ENCODE measurements around the gene KLHL4. TPM values are rescaled to one million over a fixed set of nuclear protein-coding genes. Genes with fewer than 3 reads are reported as not detected.

The KLHL4 gene
- total and polyA plus RNA-seq, 2 donors (not counting 1 experiment from before 2014, with no cell fraction given), result not detected

DNA sequence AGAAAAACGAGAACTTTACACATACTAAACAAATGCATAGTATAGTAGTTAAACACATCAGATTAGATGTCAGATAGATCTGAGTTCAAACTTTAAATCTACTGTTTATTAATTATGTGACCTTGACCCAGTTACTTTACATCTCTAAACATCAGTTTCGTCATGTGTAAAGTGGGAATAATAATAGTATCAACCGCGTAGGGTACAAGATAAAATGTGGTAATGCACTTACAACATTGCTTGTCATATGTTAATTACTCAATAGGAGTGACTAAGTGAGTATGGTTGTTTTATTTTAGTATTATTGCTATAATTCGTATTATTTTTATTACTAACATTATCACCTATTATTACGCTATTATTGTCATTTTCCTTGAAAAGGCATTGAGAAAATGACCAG is 144.2 kb downstream of the KLHL4 start:
- DNase-seq, result no peak

DNA sequence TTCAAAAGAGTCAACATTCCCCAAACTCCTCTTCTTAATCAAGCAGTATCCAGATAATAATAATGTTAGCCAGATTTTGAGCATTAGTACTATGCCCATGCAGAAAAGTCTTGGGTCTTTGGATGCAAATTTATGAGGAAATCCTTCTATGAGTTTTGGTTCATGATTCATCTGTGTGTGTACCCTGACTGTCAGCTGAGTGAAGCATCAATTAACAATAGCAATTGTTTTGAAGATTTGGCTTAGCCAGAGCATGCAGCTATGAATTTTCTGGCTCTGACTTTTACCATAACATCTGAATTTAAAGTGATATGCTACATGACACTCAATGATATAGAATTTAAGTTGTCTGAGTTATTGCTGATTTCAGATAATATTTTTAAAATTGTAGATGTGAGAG is 145.8 kb downstream of the KLHL4 start:
- Histone ChIP-seq H3K27ac (ENCODE audit: low read length in 2 of 2) (no peak overlapping the region), H4K20me1 (ENCODE audit: control insufficient read depth, insufficient read depth, low read length, poor library complexity, severe bottlenecking) (no peaks in the 10 kb centered on the region), H3K4me3 (ENCODE audit: control extremely low read depth in 1 of 5, extremely low read depth in 1 of 5, insufficient read depth in 1 of 5, low read depth in 2 of 5, low read length in 4 of 5) (no peak overlapping the region), H3K4me1 (ENCODE audit: control insufficient read depth in 2 of 2, insufficient read depth in 2 of 2, low read length in 2 of 2) (no peaks in the 10 kb centered on the region), H3K36me3 (replicated peaks in 1 of 2; ENCODE audit: control extremely low read depth in 1 of 2, control insufficient read depth in 1 of 2, extremely low read depth in 1 of 2, insufficient read depth in 2 of 2, low read length in 1 of 2) (no peaks in the 10 kb centered on the region), H3K79me2 (ENCODE audit: control insufficient read depth, insufficient read depth, low read length) (no peaks in the 10 kb centered on the region), H3K27me3 (replicated peaks in 1 of 4; ENCODE audit: control extremely low read depth in 1 of 4, control insufficient read depth in 3 of 4, insufficient read depth in 4 of 4, low read length in 3 of 4) (no peaks in the 10 kb centered on the region), H2AFZ (ENCODE audit: insufficient read depth, low read depth, low read length, poor library complexity, severe bottlenecking) (no peak overlapping the region), H3K9ac (ENCODE audit: low read length) (no peak overlapping the region), H3K9me3 (ENCODE audit: control extremely low read depth in 1 of 3, control insufficient read depth in 2 of 3, insufficient read depth in 1 of 3, low read length in 2 of 3) (no peaks in the 10 kb centered on the region), H3K4me2 (replicated peaks; ENCODE audit: low read depth, low read length, poor library complexity, severe bottlenecking) (no peak overlapping the region)
- Mint-ChIP-seq H3K27ac (no peak overlapping the region), H3K9me3 (ENCODE audit: insufficient read depth) (no peaks in the 10 kb centered on the region), H3K27me3 (no peaks in the 10 kb centered on the region), H3K4me1 (no peaks in the 10 kb centered on the region), H3K4me3 (no peak overlapping the region)
- intact Hi-C loops (cut with micrococcal nuclease), result no loop called here
- TF ChIP-seq, protein P1, sequence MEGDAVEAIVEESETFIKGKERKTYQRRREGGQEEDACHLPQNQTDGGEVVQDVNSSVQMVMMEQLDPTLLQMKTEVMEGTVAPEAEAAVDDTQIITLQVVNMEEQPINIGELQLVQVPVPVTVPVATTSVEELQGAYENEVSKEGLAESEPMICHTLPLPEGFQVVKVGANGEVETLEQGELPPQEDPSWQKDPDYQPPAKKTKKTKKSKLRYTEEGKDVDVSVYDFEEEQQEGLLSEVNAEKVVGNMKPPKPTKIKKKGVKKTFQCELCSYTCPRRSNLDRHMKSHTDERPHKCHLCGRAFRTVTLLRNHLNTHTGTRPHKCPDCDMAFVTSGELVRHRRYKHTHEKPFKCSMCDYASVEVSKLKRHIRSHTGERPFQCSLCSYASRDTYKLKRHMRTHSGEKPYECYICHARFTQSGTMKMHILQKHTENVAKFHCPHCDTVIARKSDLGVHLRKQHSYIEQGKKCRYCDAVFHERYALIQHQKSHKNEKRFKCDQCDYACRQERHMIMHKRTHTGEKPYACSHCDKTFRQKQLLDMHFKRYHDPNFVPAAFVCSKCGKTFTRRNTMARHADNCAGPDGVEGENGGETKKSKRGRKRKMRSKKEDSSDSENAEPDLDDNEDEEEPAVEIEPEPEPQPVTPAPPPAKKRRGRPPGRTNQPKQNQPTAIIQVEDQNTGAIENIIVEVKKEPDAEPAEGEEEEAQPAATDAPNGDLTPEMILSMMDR (IDR thresholded peaks at IDR 0.05), result no peak
- no peak for TF ChIP-seq EZH2 (IDR thresholded peaks at IDR 0.05; ENCODE audit: borderline replicate concordance, insufficient read depth, low read depth, low read length, poor library complexity, severe bottlenecking)
- POLR2A ChIA-PET, result no interaction called here
- DNase-seq (no peak), ATAC-seq (ENCODE audit: low read depth) (no peak)
- CTCF ChIA-PET, result no interaction called here

More for the DNA sequence above, 144.2 kb downstream of the KLHL4 start:
- H3K27me3 Mint-ChIP-seq, result no peaks in the 10 kb centered on the region
- no peaks in the 10 kb centered on the region for H3K4me1 Mint-ChIP-seq
- Histone ChIP-seq H2AFZ (ENCODE audit: insufficient read depth, low read depth, low read length, poor library complexity, severe bottlenecking) (no peak overlapping the region), H3K36me3 (replicated peaks in 1 of 2; ENCODE audit: control extremely low read depth in 1 of 2, control insufficient read depth in 1 of 2, extremely low read depth in 1 of 2, insufficient read depth in 2 of 2, low read length in 1 of 2) (no peaks in the 10 kb centered on the region), H3K4me1 (ENCODE audit: control insufficient read depth in 2 of 2, insufficient read depth in 2 of 2, low read length in 2 of 2) (no peaks in the 10 kb centered on the region), H3K9me3 (ENCODE audit: control extremely low read depth in 1 of 3, control insufficient read depth in 2 of 3, insufficient read depth in 1 of 3, low read length in 2 of 3) (peaks cover 0 to 3% (median 0%) of the 10 kb centered on the region in 3 donors), H3K27ac (ENCODE audit: low read length in 2 of 2) (no peak overlapping the region), H3K27me3 (replicated peaks in 1 of 4; ENCODE audit: control extremely low read depth in 1 of 4, control insufficient read depth in 3 of 4, insufficient read depth in 4 of 4, low read length in 3 of 4) (no peaks in the 10 kb centered on the region), H4K20me1 (ENCODE audit: control insufficient read depth, insufficient read depth, low read length, poor library complexity, severe bottlenecking) (no peaks in the 10 kb centered on the region), H3K4me2 (replicated peaks; ENCODE audit: low read depth, low read length, poor library complexity, severe bottlenecking) (no peak overlapping the region), H3K79me2 (ENCODE audit: control insufficient read depth, insufficient read depth, low read length) (no peaks in the 10 kb centered on the region), H3K4me3 (ENCODE audit: control extremely low read depth in 1 of 5, extremely low read depth in 1 of 5, insufficient read depth in 1 of 5, low read depth in 2 of 5, low read length in 4 of 5) (no peak overlapping the region), H3K9ac (ENCODE audit: low read length) (no peak overlapping the region)
- no peak overlapping the region for H3K27ac Mint-ChIP-seq
- WGBS (ENCODE audit: insufficient coverage), result no CpG with 5 or more reads among the region's 6 CpGs
- H3K4me3 Mint-ChIP-seq, result no peak overlapping the region
- H3K9me3 Mint-ChIP-seq (ENCODE audit: insufficient read depth), result no peaks in the 10 kb centered on the region
- ChIA-PET POLR2A (no interaction called here), CTCF (no interaction called here)
- ATAC-seq (ENCODE audit: low read depth), result no peak
- no peak for TF ChIP-seq EZH2 (IDR thresholded peaks at IDR 0.05; ENCODE audit: borderline replicate concordance, insufficient read depth, low read depth, low read length, poor library complexity, severe bottlenecking)
- TF ChIP-seq, protein P1 (IDR thresholded peaks at IDR 0.05), result no peak
- intact Hi-C loops (cut with micrococcal nuclease), result no loop called here
